Rectal smooth muscle tissue (tissue), 1 donor: Measurements from ENCODE around the gene THEMIS.
"Not testable (repeated sequence)": the region's sequence is repeated elsewhere in the genome, so short reads cannot be mapped to it uniquely, and the experiment has no call there.

Experiments
- H3K27ac ChIP-seq: one replicate; pipeline ENCODE4 v1.7.0; 2013; ENCODE audit warnings: low read depth, low read length, inconsistent platforms
- H3K27me3 ChIP-seq: one replicate; pipeline ENCODE4 v1.7.0; 2013; ENCODE audit warnings: low read length; ENCODE audit not compliant: control insufficient read depth, insufficient read depth
- H3K36me3 ChIP-seq: one replicate; pipeline ENCODE4 v1.7.0; 2013; ENCODE audit warnings: low read length; ENCODE audit not compliant: control insufficient read depth, insufficient read depth
- H3K4me1 ChIP-seq: one replicate; pipeline ENCODE4 v1.7.0; 2013; ENCODE audit warnings: low read length; ENCODE audit not compliant: control insufficient read depth, insufficient read depth
- H3K4me3 ChIP-seq: one replicate; pipeline ENCODE4 v1.7.0; 2013; ENCODE audit warnings: low read length
- H3K9ac ChIP-seq: one replicate; pipeline ENCODE4 v1.7.0; 2013; ENCODE audit warnings: low read length

Gene THEMIS

GRCh38 chr6:127904160-127904559 lies 3.3 kb upstream of the THEMIS start:
- Histone ChIP-seq H3K4me3 (no peak overlapping the region), H3K9ac (no peak overlapping the region), H3K27me3 (no peaks in the 10 kb centered on the region), H3K4me1 (no peaks in the 10 kb centered on the region), H3K36me3 (no peaks in the 10 kb centered on the region), H3K27ac (no peak overlapping the region)

- H3K4me1 ChIP-seq: no peaks in the 10 kb centered on the region
- H3K36me3 ChIP-seq: no peaks in the 10 kb centered on the region
- H3K4me3 ChIP-seq: no peak overlapping the region
- no peaks in the 10 kb centered on the region for H3K27me3 ChIP-seq
- no peak overlapping the region for H3K27ac ChIP-seq
- H3K9ac ChIP-seq: no peak overlapping the region
Observed at GRCh38 chr6:127902933-127903332, 2.1 kb upstream of the THEMIS start.

GRCh38 chr6:127897484-127897883 lies 3.4 kb downstream of the THEMIS start:
- no peak overlapping the region for H3K4me3 ChIP-seq
- H3K9ac ChIP-seq: no peak overlapping the region
- H3K36me3 ChIP-seq: no peaks in the 10 kb centered on the region
- no peak overlapping the region for H3K27ac ChIP-seq
- no peaks in the 10 kb centered on the region for H3K4me1 ChIP-seq
- no peaks in the 10 kb centered on the region for H3K27me3 ChIP-seq

- Histone ChIP-seq H3K36me3 (no peaks in the 10 kb centered on the region), H3K27ac (no peak overlapping the region), H3K27me3 (no peaks in the 10 kb centered on the region), H3K9ac (no peak overlapping the region), H3K4me3 (no peak overlapping the region), H3K4me1 (no peaks in the 10 kb centered on the region)
Observed at GRCh38 chr6:127894051-127894450, 6.8 kb downstream of the THEMIS start.

- Histone ChIP-seq H3K27me3 (no peaks in the 10 kb centered on the region), H3K4me3 (no peak overlapping the region), H3K27ac (no peak overlapping the region), H3K36me3 (no peaks in the 10 kb centered on the region), H3K9ac (no peak overlapping the region), H3K4me1 (no peaks in the 10 kb centered on the region)
Observed at GRCh38 chr6:127893541-127893940, 7.3 kb downstream of the THEMIS start.

GRCh38 chr6:127891731-127892326 lies 9.0 kb downstream of the THEMIS start:
- H3K9ac ChIP-seq: no peak overlapping the region
- H3K36me3 ChIP-seq: no peaks in the 10 kb centered on the region
- H3K27me3 ChIP-seq: no peaks in the 10 kb centered on the region
- H3K27ac ChIP-seq: no peak overlapping the region
- H3K4me1 ChIP-seq: no peaks in the 10 kb centered on the region
- H3K4me3 ChIP-seq: no peak overlapping the region

- no peaks in the 10 kb centered on the region for H3K4me1 ChIP-seq
- H3K9ac ChIP-seq: no peak overlapping the region
- no peaks in the 10 kb centered on the region for H3K27me3 ChIP-seq
- H3K4me3 ChIP-seq: no peak overlapping the region
- H3K36me3 ChIP-seq: no peaks in the 10 kb centered on the region
- no peak overlapping the region for H3K27ac ChIP-seq
Observed at GRCh38 chr6:127886603-127887002, 14.3 kb downstream of the THEMIS start.

- H3K36me3 ChIP-seq: no peaks in the 10 kb centered on the region
- H3K27me3 ChIP-seq: no peaks in the 10 kb centered on the region
- H3K4me3 ChIP-seq: no peak overlapping the region
- H3K4me1 ChIP-seq: no peaks in the 10 kb centered on the region
- no peak overlapping the region for H3K27ac ChIP-seq
- no peak overlapping the region for H3K9ac ChIP-seq
Observed at GRCh38 chr6:127884134-127884533, 16.7 kb downstream of the THEMIS start.

- H3K27me3 ChIP-seq, H3K27ac ChIP-seq, H3K9ac ChIP-seq, H3K4me3 ChIP-seq, H3K36me3 ChIP-seq, H3K4me1 ChIP-seq: not testable (repeated sequence)
Observed at GRCh38 chr6:127881949-127882348, 18.9 kb downstream of the THEMIS start.

- Histone ChIP-seq H3K27ac (no peak overlapping the region), H3K36me3 (no peaks in the 10 kb centered on the region), H3K4me3 (no peak overlapping the region), H3K4me1 (no peaks in the 10 kb centered on the region), H3K27me3 (no peaks in the 10 kb centered on the region), H3K9ac (no peak overlapping the region)
Observed at GRCh38 chr6:127880429-127880828, 20.4 kb downstream of the THEMIS start.

- Histone ChIP-seq H3K27ac (no peak overlapping the region), H3K9ac (no peak overlapping the region), H3K4me3 (no peak overlapping the region), H3K27me3 (no peaks in the 10 kb centered on the region), H3K4me1 (no peaks in the 10 kb centered on the region), H3K36me3 (no peaks in the 10 kb centered on the region)
Observed at GRCh38 chr6:127879685-127880084, 21.2 kb downstream of the THEMIS start.

- H3K4me3 ChIP-seq: no peak overlapping the region
- H3K9ac ChIP-seq: no peak overlapping the region
- no peaks in the 10 kb centered on the region for H3K36me3 ChIP-seq
- no peaks in the 10 kb centered on the region for H3K4me1 ChIP-seq
- H3K27ac ChIP-seq: no peak overlapping the region
- H3K27me3 ChIP-seq: no peaks in the 10 kb centered on the region
Observed at GRCh38 chr6:127878115-127878514, 22.7 kb downstream of the THEMIS start.

GRCh38 chr6:127877231-127877630 lies 23.6 kb downstream of the THEMIS start:
- no peaks in the 10 kb centered on the region for H3K27me3 ChIP-seq

More at GRCh38 chr6:127877231-127877630, 23.6 kb downstream of the THEMIS start:
- Histone ChIP-seq H3K9ac (no peak overlapping the region), H3K4me1 (no peaks in the 10 kb centered on the region), H3K36me3 (no peaks in the 10 kb centered on the region), H3K27ac (no peak overlapping the region), H3K4me3 (no peak overlapping the region)
